HG03378 (cell line): ENCODE results near the gene CNOT3.

Experiments
- ATAC-seq: cut with Tn5 transposase; IDR thresholded peaks from one replicate; pipeline ENCODE4 v1.9.1; 2021; ENCODE audit warnings: mild to moderate bottlenecking, moderate library complexity; ENCODE audit not compliant: unreplicated experiment

CNOT3 gene

GRCh38 chr19:54115109-54116063 is 22.2 kb upstream of the CNOT3 start, which contains the start of the genes PRPF31 and TFPT:
PRPF31 (plus strand) TSS chr19:54115754; CDS start chr19:54118279, 2,525 bp downstream.
TFPT (minus strand) TSS chr19:54115657; CDS start chr19:54115269, 388 bp downstream.
- peak; percentile 68 for ATAC-seq

GRCh38 chr19:54121259-54121658 is 16.3 kb upstream of the CNOT3 start:
- ATAC-seq = no peak

GRCh38 chr19:54123682-54124081 is 13.9 kb upstream of the CNOT3 start:
- no peak for ATAC-seq

- ATAC-seq = no peak
These were observed 13.2 kb upstream of the CNOT3 start for GRCh38 chr19:54124393-54124792.

- ATAC-seq = no peak
These were observed 11.8 kb upstream of the CNOT3 start for GRCh38 chr19:54125713-54126112.

- ATAC-seq = no peak
These were observed 9.7 kb upstream of the CNOT3 start for GRCh38 chr19:54127688-54128440.

- ATAC-seq = no peak
These were observed 9.2 kb upstream of the CNOT3 start for GRCh38 chr19:54128441-54128725.

GRCh38 chr19:54128796-54129616 is 8.6 kb upstream of the CNOT3 start:
- ATAC-seq = no peak

GRCh38 chr19:54129617-54129996 is 8.0 kb upstream of the CNOT3 start:
- no peak for ATAC-seq

- ATAC-seq = no peak
These were observed 4.1 kb upstream of the CNOT3 start for GRCh38 chr19:54133312-54133956.

GRCh38 chr19:54133957-54134590 is 3.5 kb upstream of the CNOT3 start:
- ATAC-seq = no peak

- peak; percentile 0 for ATAC-seq
These were observed 1.3 kb upstream of the CNOT3 start for GRCh38 chr19:54136086-54136863.

- peak; percentile 74 for ATAC-seq
These were observed 481 bp upstream of the CNOT3 start for GRCh38 chr19:54136864-54137698.

GRCh38 chr19:54138489-54139256 is 1.1 kb downstream of the CNOT3 start:
- ATAC-seq = no peak

GRCh38 chr19:54141356-54141755 is 3.8 kb downstream of the CNOT3 start:
- no peak for ATAC-seq

GRCh38 chr19:54142166-54142780 is 4.7 kb downstream of the CNOT3 start:
- ATAC-seq = no peak

GRCh38 chr19:54145541-54146158 is 8.1 kb downstream of the CNOT3 start:
- ATAC-seq = no peak
